OCI-LY7 (cell line): Measurements from ENCODE around the gene RBBP4. TPM values are rescaled to one million over a fixed set of nuclear protein-coding genes. Genes with fewer than 3 reads are reported as not detected.

Experiments
- BruUV-seq: library from RNA; stranded (reverse); fragments of 400-500 nt; replicated peaks from 2 replicates; lab custom pipeline; 2021; lab: Mats Ljungman, UMichigan
- CTCF ChIA-PET: fragments of 300-600 bp; sonication (Branson Sonifier 250); formaldehyde crosslinking; loops from one replicate; lab custom pipeline; 2022; ENCODE audit warnings: antibody characterized with exemption; ENCODE audit not compliant: unreplicated experiment; lab: Charles Lee
- POLR2A ChIA-PET: fragments of 300-600 bp; sonication (Branson Sonifier 250); formaldehyde crosslinking; loops from one replicate; lab custom pipeline; 2022; ENCODE audit warnings: antibody characterized with exemption; lab: Charles Lee
- DNase-seq: peaks from one replicate; pipeline ENCODE4 v3.0.0-alpha.2; 2015; ENCODE audit warnings: low spot score
- H2AFZ ChIP-seq: fragments of 200-600 bp; sonication (generic), shearing (Covaris generic); 2 replicates; pipeline ENCODE4 v1.6.1; 2014; ENCODE audit warnings: mild to moderate bottlenecking, antibody characterized with exemption, low read length, moderate library complexity
- H3K27ac ChIP-seq: fragments of 200-600 bp; sonication (generic); 2 replicates; pipeline ENCODE4 v1.5.1; 2014; ENCODE audit warnings: mixed run types, low read depth, mild to moderate bottlenecking, moderate library complexity, low read length, inconsistent platforms; ENCODE audit not compliant: poor library complexity, severe bottlenecking
- H3K36me3 ChIP-seq: fragments of 200-600 bp; sonication (generic); 2 replicates; pipeline ENCODE4 v1.6.1; 2014; ENCODE audit warnings: mild to moderate bottlenecking, antibody characterized with exemption, low read length, moderate library complexity, mixed read lengths; ENCODE audit not compliant: insufficient read depth
- H3K4me1 ChIP-seq: fragments of 200-600 bp; sonication (generic); 2 replicates; pipeline ENCODE4 v1.5.1; 2014; ENCODE audit warnings: mild to moderate bottlenecking, low read length; ENCODE audit not compliant: insufficient read depth, poor library complexity, severe bottlenecking
- H3K4me2 ChIP-seq: fragments of 200-600 bp; sonication (generic); 2 replicates; pipeline ENCODE4 v1.6.1; 2014; ENCODE audit warnings: mild to moderate bottlenecking, low read length
- H3K4me3 ChIP-seq: fragments of 200-600 bp; sonication (generic); 2 replicates; pipeline ENCODE4 v1.5.1; 2014; ENCODE audit warnings: mild to moderate bottlenecking, low read depth, low read length; ENCODE audit not compliant: poor library complexity, severe bottlenecking
- H3K79me2 ChIP-seq: fragments of 200-600 bp; sonication (generic); 2 replicates; pipeline ENCODE4 v1.6.1; 2016; ENCODE audit warnings: low read depth, mild to moderate bottlenecking, low read length, moderate library complexity, mixed read lengths; ENCODE audit not compliant: insufficient read depth
- H3K9me2 ChIP-seq: fragments of 200-600 bp; sonication (generic); 2 replicates; pipeline ENCODE4 v1.6.1; 2016; ENCODE audit warnings: mild to moderate bottlenecking, low read length, mixed read lengths; ENCODE audit not compliant: insufficient read depth
- H3K9me3 ChIP-seq: fragments of 200-600 bp; sonication (generic); 2 replicates; pipeline ENCODE4 v1.6.1; 2014; ENCODE audit warnings: mild to moderate bottlenecking, mixed run types, low read length, mixed read lengths
- H4K20me1 ChIP-seq: fragments of 200-600 bp; sonication (generic); 2 replicates; pipeline ENCODE4 v1.6.1; 2014; ENCODE audit warnings: mild to moderate bottlenecking, antibody characterized with exemption, low read length, moderate library complexity, mixed read lengths; ENCODE audit not compliant: insufficient read depth
- EZH2phosphoT487 ChIP-seq: fragments of 200-600 bp; sonication (generic); IDR thresholded peaks from 2 replicates; pipeline ENCODE4 v1.6.1; 2018; ENCODE audit warnings: low read depth, borderline replicate concordance, mild to moderate bottlenecking, mixed run types, antibody characterized with exemption, low read length, moderate library complexity, mixed read lengths
- intact Hi-C: fragments of 100-400 bp; cut with micrococcal nuclease; formaldehyde crosslinking; loops from one replicate; pipeline ENCODE4 v1.10.0; 2022; ENCODE audit not compliant: unreplicated experiment
- total RNA-seq, 2 experiments: library from RNA; depleted of rRNA in 1 of 2; stranded (reverse); fragments of >200 nt in 1 of 2; shearing (Covaris generic) in 1 of 2; gene quantifications; 2 replicates each; pipeline ENCODE4 v1.2.3, GENCODE V29; 2014 to 2022
- TF ChIP-seq, protein P1 (sequence below): fragments of 200-600 bp; sonication (generic); conservative IDR thresholded peaks from 2 replicates; pipeline ENCODE4 v1.5.1; 2014; ENCODE audit warnings: mild to moderate bottlenecking, antibody characterized with exemption, low read length, moderate library complexity, mixed read lengths

Gene RBBP4
- total RNA-seq, 2 experiments from 2014 or later = 353 to 597 TPM

DNA sequence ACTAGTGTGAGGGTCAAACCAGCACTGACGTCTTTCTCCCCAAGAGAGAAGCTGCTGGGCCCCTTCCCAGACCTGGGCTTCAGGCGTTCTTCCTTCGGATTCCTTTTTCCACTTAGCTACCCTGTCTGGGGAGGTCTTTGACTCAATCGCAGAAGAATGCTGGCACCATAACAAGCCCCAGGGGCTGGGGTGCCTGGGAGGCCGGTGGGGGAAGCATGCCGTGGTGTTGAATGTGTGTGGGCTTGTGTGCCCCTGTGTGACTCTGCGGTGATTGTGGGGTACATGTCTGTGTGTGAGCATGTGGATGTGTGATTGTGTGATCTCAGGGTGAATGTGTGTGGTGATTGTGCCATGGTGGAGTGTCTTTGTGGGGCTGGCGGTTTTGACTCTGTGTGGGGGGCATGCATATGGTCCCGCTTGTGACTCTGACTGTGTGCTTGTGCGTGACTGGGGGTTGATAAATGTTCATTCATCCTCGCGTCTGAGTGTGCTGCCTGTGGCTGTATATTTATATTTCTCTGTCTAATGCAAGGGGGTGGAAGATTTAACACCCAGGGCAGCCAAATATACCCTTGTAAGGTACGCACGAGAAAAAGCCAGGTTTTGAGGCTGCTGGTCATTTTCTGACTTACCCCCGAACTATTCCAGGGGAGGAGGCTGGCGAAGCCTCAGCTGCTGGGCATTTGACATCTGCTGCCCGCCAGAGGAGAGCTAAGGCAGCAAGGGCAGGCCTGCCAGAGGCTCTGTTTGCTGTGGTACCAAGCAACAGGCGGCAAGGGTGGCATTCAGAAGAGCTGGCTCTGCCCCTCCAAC is 52.7 kb downstream of the RBBP4 start:
- no peaks in the 10 kb centered on the region for H3K4me1 ChIP-seq
- no peak overlapping the region for H3K4me3 ChIP-seq
- no peak for DNase-seq
- H3K79me2 ChIP-seq = no peaks in the 10 kb centered on the region
- H3K9me3 ChIP-seq = no peaks in the 10 kb centered on the region
- no peak overlapping the region for H2AFZ ChIP-seq
- H3K36me3 ChIP-seq = no peaks in the 10 kb centered on the region
- intact Hi-C loops = no loop called here
- TF ChIP-seq, protein P1, sequence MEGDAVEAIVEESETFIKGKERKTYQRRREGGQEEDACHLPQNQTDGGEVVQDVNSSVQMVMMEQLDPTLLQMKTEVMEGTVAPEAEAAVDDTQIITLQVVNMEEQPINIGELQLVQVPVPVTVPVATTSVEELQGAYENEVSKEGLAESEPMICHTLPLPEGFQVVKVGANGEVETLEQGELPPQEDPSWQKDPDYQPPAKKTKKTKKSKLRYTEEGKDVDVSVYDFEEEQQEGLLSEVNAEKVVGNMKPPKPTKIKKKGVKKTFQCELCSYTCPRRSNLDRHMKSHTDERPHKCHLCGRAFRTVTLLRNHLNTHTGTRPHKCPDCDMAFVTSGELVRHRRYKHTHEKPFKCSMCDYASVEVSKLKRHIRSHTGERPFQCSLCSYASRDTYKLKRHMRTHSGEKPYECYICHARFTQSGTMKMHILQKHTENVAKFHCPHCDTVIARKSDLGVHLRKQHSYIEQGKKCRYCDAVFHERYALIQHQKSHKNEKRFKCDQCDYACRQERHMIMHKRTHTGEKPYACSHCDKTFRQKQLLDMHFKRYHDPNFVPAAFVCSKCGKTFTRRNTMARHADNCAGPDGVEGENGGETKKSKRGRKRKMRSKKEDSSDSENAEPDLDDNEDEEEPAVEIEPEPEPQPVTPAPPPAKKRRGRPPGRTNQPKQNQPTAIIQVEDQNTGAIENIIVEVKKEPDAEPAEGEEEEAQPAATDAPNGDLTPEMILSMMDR = no peak
- no peak for TF ChIP-seq EZH2phosphoT487
- POLR2A ChIA-PET = no interaction called here
- H4K20me1 ChIP-seq = no peaks in the 10 kb centered on the region
- BruUV-seq = no TSS peak
- no peak overlapping the region for H3K27ac ChIP-seq
- CTCF ChIA-PET = no interaction called here
- H3K9me2 ChIP-seq = no peaks in the 10 kb centered on the region
- H3K4me2 ChIP-seq = no peak overlapping the region

DNA sequence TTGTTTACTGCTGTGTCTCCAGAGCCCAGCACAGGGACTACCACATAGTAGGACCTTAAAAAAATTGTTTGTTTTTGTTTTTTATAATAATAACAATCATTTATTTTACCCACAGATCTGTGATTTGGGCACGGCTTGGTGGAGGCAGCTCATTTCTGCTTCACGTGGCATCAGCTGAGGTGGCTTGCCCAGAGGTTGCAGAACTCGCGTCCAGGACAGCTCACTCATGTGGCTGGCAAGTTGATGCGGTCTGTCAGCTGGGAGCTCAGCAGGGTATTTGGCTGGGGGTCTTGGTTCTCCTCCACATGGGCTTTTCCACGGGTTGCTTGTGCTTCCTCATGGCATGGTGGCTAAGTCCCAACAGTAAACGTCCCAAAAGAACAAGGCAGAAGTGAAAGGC is 54.5 kb downstream of the RBBP4 start:
- intact Hi-C loops = no loop called here
- no peak overlapping the region for H3K4me3 ChIP-seq
- no peak overlapping the region for H3K4me2 ChIP-seq
- H3K79me2 ChIP-seq = no peaks in the 10 kb centered on the region
- no peaks in the 10 kb centered on the region for H3K36me3 ChIP-seq
- no peaks in the 10 kb centered on the region for H3K9me3 ChIP-seq
- TF ChIP-seq EZH2phosphoT487 = no peak
- TF ChIP-seq, protein P1 = no peak
- no peaks in the 10 kb centered on the region for H3K9me2 ChIP-seq
- no peak overlapping the region for H2AFZ ChIP-seq
- BruUV-seq = no TSS peak
- no peak for DNase-seq
- H3K4me1 ChIP-seq = no peaks in the 10 kb centered on the region
- no peaks in the 10 kb centered on the region for H4K20me1 ChIP-seq
- CTCF ChIA-PET = interaction anchor here (0.5 to 0.9 kb wide), 2 partner anchors 15 to 1111 kb away, joined by 3 to 4 read pairs; no protein-coding TSS in a partner anchor
- POLR2A ChIA-PET = interaction anchor here (0.6 to 0.9 kb wide), 2 partner anchors 12 to 51 kb away, joined by 3 read pairs; no protein-coding TSS in a partner anchor
- H3K27ac ChIP-seq = no peak overlapping the region

DNA sequence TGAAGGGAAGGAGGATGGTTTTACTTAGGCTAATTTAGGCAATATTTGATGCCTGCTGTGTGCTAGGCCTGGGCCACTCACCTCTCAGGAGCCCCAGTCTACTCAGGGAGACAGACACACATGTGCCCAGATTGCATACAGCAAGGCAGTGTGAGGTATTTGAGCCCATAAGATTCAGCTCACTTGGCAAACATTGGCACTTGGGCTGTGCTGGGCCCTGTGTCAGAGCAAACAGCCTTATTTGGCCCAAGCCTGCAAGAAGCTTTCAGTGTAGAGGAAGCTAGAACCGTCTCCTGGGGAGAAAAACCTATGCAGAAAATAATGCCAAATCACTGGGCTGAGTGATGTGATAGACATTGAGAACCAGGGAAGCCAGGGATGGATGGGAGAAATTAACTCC is 55.5 kb downstream of the RBBP4 start:
- H3K9me3 ChIP-seq = no peaks in the 10 kb centered on the region
- ChIA-PET CTCF (no interaction called here), POLR2A (no interaction called here)
- no peaks in the 10 kb centered on the region for H3K79me2 ChIP-seq
- intact Hi-C loops = no loop called here
- H2AFZ ChIP-seq = no peak overlapping the region
- no peak overlapping the region for H3K4me3 ChIP-seq
- H3K36me3 ChIP-seq = no peaks in the 10 kb centered on the region
- no peaks in the 10 kb centered on the region for H3K9me2 ChIP-seq
- H3K4me1 ChIP-seq = no peaks in the 10 kb centered on the region
- TF ChIP-seq, protein P1 = no peak
- TF ChIP-seq EZH2phosphoT487 = no peak
- no peak overlapping the region for H3K27ac ChIP-seq
- BruUV-seq = no TSS peak
- H4K20me1 ChIP-seq = no peaks in the 10 kb centered on the region
- DNase-seq = no peak
- H3K4me2 ChIP-seq = no peak overlapping the region
